ENCODE measurements around the gene THSD4. TPM values are rescaled to one million over a fixed set of nuclear protein-coding genes. Genes with fewer than 3 reads are reported as not detected.

Gene THSD4
- total and polyA plus RNA-seq, 2 of the 4 experiments (the other 2 are of a cell fraction): 25.5 to 31.1 TPM

DNA sequence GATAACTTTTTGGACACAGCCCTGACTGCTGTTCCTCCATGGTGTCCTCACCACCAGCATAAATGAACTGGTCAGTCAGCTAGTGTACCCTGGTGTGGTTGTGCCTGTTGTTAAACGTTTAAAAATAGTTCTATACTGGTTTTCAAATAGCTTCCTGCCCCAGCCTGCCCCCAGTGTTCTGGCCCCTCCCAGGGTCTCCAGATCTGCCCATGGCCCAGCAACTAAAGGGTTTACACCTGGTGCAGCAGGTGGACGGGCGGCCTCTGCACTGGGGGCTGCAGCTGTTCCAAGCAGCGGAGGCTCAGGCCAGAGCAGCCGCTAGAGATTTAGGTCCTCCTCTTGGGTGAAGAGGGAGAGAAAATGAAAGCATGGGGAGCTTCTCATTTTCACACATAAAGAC, 689.0 kb downstream of the THSD4 start:
- no peak overlapping the region for H3K18ac ChIP-seq (ENCODE audit: low read depth, low read length)
- no peak overlapping the region for H2BK5ac ChIP-seq (ENCODE audit: low read depth, low read length, poor library complexity, severe bottlenecking)
- no peaks in the 10 kb centered on the region for H4K20me1 ChIP-seq (ENCODE audit: insufficient read depth, low read length)
- no peak overlapping the region for H4K91ac ChIP-seq (ENCODE audit: insufficient read depth, low read depth, low read length)
- no peak overlapping the region for H2AK9ac ChIP-seq (replicated peaks; ENCODE audit: low read depth, low read length, poor library complexity)
- CTCF ChIA-PET: no interaction called here
- H2BK20ac ChIP-seq (ENCODE audit: low read depth, low read length): no peak overlapping the region
- peaks cover 19% of the 10 kb centered on the region for H3K4me1 ChIP-seq (ENCODE audit: control insufficient read depth, insufficient read depth, low read length)
- no peaks in the 10 kb centered on the region for H3K36me3 ChIP-seq (ENCODE audit: control insufficient read depth, insufficient read depth, low read length)
- H3K4me2 ChIP-seq (ENCODE audit: low read depth, low read length): no peak overlapping the region
- no peak overlapping the region for H2AK5ac ChIP-seq (ENCODE audit: low read depth, low read length)
- ATAC-seq (ENCODE audit: low read depth): no peak
- H3K4me3 ChIP-seq (ENCODE audit: insufficient read depth, low read depth, low read length): no peak overlapping the region
- POLR2A ChIA-PET (ENCODE audit: unreplicated experiment): no interaction called here
- no peak overlapping the region for H3K14ac ChIP-seq (replicated peaks; ENCODE audit: low read depth, low read length)
- H2AFZ ChIP-seq (replicated peaks; ENCODE audit: low read length, poor library complexity): no peak overlapping the region
- H2BK120ac ChIP-seq (ENCODE audit: low read depth, low read length): no peak overlapping the region
- dilution Hi-C loops (cut with HindIII; ENCODE audit: low sequenced_read_pairs, unreplicated experiment) (no loop called here), intact Hi-C loops (cut with micrococcal nuclease) (loop anchor here (10.0 kb wide), 1 partner anchor 909 kb away; the partner anchor contains the start of genes LRRC49 and THAP10), in situ Hi-C loops (cut with MboI; ENCODE audit: low sequenced_read_pairs) (loop anchor here (10.0 kb wide), 1 partner anchor 829 kb away; no protein-coding TSS in a partner anchor)
- no peak overlapping the region for H2BK15ac ChIP-seq (ENCODE audit: low read depth, low read length)
- H3K56ac ChIP-seq (ENCODE audit: extremely low read depth, insufficient read depth, low read length): no peak overlapping the region
- no peaks in the 10 kb centered on the region for H3K79me1 ChIP-seq (ENCODE audit: low read depth in 1 of 2, low read length in 2 of 2)
- H4K8ac ChIP-seq (ENCODE audit: low read depth in 2 of 2, low read length in 2 of 2): no peak overlapping the region
- no peaks in the 10 kb centered on the region for H3K9me3 ChIP-seq (ENCODE audit: control insufficient read depth, insufficient read depth, low read length)
- no peak for DNase-seq
- H4K5ac ChIP-seq (ENCODE audit: low read depth, low read length): no peak overlapping the region
- H3K27ac ChIP-seq (ENCODE audit: insufficient read depth, low read length): no peak overlapping the region
- no peak for TF ChIP-seq CEBPB (IDR thresholded peaks at IDR 0.05; ENCODE audit: low read depth, low read length)
- no peak for TF ChIP-seq SMC3 (IDR thresholded peaks at IDR 0.05; ENCODE audit: low read depth, low read length)
- no peak for TF ChIP-seq RAD21 (IDR thresholded peaks at IDR 0.05; ENCODE audit: low read length)
- TF ChIP-seq RCOR1 (IDR thresholded peaks at IDR 0.05; ENCODE audit: insufficient replicate concordance, low read length): no peak
- TF ChIP-seq BHLHE40 (IDR thresholded peaks at IDR 0.05; ENCODE audit: low read depth, low read length): no peak
- TF ChIP-seq MAFK (IDR thresholded peaks at IDR 0.05; ENCODE audit: low read depth, low read length): no peak
- no peak for TF ChIP-seq NFE2L2 (IDR thresholded peaks at IDR 0.05; ENCODE audit: low read depth, low read length)
- no peak for TF ChIP-seq USF2 (IDR thresholded peaks at IDR 0.05; ENCODE audit: low read depth, low read length)
- no peak for TF ChIP-seq MXI1 (IDR thresholded peaks at IDR 0.05; ENCODE audit: borderline replicate concordance, low read depth, low read length)
- TF ChIP-seq FOS (IDR thresholded peaks at IDR 0.05; ENCODE audit: low read depth, low read length): no peak
- no peak for TF ChIP-seq RFX5 (IDR thresholded peaks at IDR 0.05; ENCODE audit: low read depth, low read length)
- TF ChIP-seq ELK1 (IDR thresholded peaks at IDR 0.05; ENCODE audit: borderline replicate concordance, low read depth, low read length): no peak
- no peak for TF ChIP-seq CHD1 (IDR thresholded peaks at IDR 0.05; ENCODE audit: low read depth, low read length)
- TF ChIP-seq, protein P1, sequence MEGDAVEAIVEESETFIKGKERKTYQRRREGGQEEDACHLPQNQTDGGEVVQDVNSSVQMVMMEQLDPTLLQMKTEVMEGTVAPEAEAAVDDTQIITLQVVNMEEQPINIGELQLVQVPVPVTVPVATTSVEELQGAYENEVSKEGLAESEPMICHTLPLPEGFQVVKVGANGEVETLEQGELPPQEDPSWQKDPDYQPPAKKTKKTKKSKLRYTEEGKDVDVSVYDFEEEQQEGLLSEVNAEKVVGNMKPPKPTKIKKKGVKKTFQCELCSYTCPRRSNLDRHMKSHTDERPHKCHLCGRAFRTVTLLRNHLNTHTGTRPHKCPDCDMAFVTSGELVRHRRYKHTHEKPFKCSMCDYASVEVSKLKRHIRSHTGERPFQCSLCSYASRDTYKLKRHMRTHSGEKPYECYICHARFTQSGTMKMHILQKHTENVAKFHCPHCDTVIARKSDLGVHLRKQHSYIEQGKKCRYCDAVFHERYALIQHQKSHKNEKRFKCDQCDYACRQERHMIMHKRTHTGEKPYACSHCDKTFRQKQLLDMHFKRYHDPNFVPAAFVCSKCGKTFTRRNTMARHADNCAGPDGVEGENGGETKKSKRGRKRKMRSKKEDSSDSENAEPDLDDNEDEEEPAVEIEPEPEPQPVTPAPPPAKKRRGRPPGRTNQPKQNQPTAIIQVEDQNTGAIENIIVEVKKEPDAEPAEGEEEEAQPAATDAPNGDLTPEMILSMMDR (conservative IDR thresholded peaks at IDR 0.05; ENCODE audit: low read depth, low read length): no peak
- no peak for TF ChIP-seq MAZ (IDR thresholded peaks at IDR 0.05; ENCODE audit: borderline replicate concordance, low read depth, low read length)
- no peak for TF ChIP-seq POLR2A (IDR thresholded peaks at IDR 0.05; ENCODE audit: low read depth, low read length)
- H3K4ac ChIP-seq (ENCODE audit: low read depth, low read length): no peak overlapping the region
- H3K9me1 ChIP-seq (ENCODE audit: insufficient read depth, low read length): peaks cover 9% of the 10 kb centered on the region; the same call in 1 of the 2 replicates
- BruUV-seq (replicated peaks): no TSS peak
- no peak overlapping the region for H3K23ac ChIP-seq (ENCODE audit: low read depth, low read length)
- no peak overlapping the region for H3K9ac ChIP-seq (ENCODE audit: low read depth, low read length)
- WGBS, 2 experiments (ENCODE audit: extremely low coverage in 2 of 2, insufficient read length in 1 of 2): no CpG with 5 or more reads among the region's 5 CpGs
- no peaks in the 10 kb centered on the region for H3K27me3 ChIP-seq (ENCODE audit: control insufficient read depth, insufficient read depth, low read length)

Measured in IMR-90 (cell line).